ENCODE results near the gene HCN1. TPM values are rescaled to one million over a fixed set of nuclear protein-coding genes. Genes with fewer than 3 reads are reported as not detected.
A peak's percentile ranks its signal among the peaks of the same experiment; 100 is the strongest.

Gene HCN1
- total RNA-seq = not detected

DNA sequence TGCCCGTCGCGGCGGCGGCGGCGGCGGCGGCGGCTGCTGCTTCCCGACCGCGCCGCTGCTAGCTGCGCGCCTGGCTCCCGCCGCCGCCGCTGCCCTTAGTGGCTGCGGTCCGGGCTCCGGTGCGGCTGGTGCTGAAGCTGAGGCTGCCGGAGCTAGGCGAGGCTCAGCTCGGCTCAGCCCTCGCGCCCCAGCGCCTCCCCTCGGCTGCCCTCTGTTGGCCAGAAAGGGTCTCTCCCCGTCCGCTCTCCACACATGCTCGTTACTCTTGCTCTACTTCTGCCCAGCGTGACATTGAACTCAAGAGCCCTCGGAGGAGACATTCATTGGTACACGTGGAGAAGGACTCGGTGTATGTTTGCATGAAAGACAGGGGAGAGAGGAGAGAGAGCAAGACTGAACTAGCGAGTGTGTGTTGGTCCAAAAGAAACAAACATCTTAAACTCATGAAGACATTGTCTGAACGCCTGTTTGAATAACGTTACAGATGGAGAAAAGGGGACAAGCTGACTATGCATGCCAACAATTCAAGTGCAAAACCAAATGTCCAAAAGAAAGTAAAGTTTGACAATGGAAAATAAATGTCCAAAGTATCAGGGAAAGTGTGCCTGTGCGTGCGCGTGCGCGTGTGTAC lies at the start of gene HCN1:
Gene HCN1 (minus strand): TSS at position 175 of the 631 bp plus-strand sequence.
- Mint-ChIP-seq H3K36me3 (ENCODE audit: insufficient read depth in 2 of 2) (peaks cover 5 to 9% of the 10 kb centered on the region in 2 donors), H3K9me3 (peaks cover 6 to 7% of the 10 kb centered on the region in 2 donors), H3K27ac (no peak within 1 kb of the TSS), H3K4me3 (no peak within 1 kb of the TSS), H3K4me1 (ENCODE audit: low read depth) (no peaks in the 10 kb centered on the region), H3K27me3 (ENCODE audit: low read depth) (peaks cover 22% of the 10 kb centered on the region)
- DNase-seq (peak; percentile 56 to 57), ATAC-seq (replicated peaks in 1 of 2) (peak; percentile 77 to 95)

DNA sequence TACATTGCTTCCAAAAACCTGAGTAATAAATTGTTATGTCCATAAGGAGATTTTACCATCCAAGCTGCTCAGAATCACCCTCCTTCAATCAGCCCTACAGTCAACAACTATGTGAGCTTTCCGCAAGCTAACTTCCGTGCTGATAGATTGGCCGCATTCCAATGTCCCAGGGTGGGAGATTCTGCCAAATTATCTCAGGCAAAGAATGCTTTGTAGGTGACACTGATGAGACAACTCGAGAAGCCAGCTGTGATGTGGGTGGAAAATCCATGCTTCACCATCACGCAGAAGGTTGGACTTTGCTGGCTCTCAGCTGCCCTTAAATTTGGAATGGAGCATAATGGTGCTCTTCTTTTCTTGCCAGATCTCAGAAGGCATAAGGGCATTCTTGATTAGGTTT lies 44.9 kb upstream of the HCN1 start:
- Mint-ChIP-seq H3K27me3 (ENCODE audit: low read depth) (no peaks in the 10 kb centered on the region), H3K36me3 (ENCODE audit: insufficient read depth in 2 of 2) (peaks cover 0 to 2% of the 10 kb centered on the region in 2 donors), H3K9me3 (peaks cover 10 to 12% of the 10 kb centered on the region in 2 donors), H3K4me1 (ENCODE audit: low read depth) (no peaks in the 10 kb centered on the region), H3K27ac (no peak overlapping the region), H3K4me3 (no peak overlapping the region)
- ATAC-seq (replicated peaks in 1 of 2) (no peak), DNase-seq (no peak)

- ATAC-seq (replicated peaks in 1 of 2) (no peak), DNase-seq (no peak)
- Mint-ChIP-seq H3K9me3 (peaks cover 5 to 8% of the 10 kb centered on the region in 2 donors), H3K27ac (no peak overlapping the region), H3K4me1 (ENCODE audit: low read depth) (no peaks in the 10 kb centered on the region), H3K27me3 (ENCODE audit: low read depth) (no peaks in the 10 kb centered on the region), H3K4me3 (no peak overlapping the region), H3K36me3 (ENCODE audit: insufficient read depth in 2 of 2) (no peaks in the 10 kb centered on the region)
Measured at GRCh38 chr5:45737153-45737552, 41.0 kb upstream of the HCN1 start.

DNA sequence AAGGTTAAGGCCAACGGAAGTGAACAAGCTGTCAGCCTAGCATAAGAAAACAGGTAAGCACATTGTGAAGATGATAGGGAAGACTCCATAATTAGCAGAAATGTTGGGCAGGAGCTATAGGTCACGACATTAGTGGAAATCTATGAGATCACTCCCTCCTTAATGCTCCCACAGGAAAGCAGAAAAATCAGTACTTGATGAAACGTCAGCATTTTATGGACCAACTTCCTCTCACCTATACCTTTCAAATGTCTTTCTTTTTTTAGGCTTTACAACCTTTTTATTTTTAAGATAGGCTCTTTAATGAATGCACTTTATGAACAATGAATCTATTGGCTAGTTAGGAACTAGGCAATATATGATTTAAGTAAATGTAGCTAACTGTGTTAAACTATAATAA lies 29.4 kb upstream of the HCN1 start:
- Mint-ChIP-seq H3K4me1 (ENCODE audit: low read depth) (no peaks in the 10 kb centered on the region), H3K36me3 (ENCODE audit: insufficient read depth in 2 of 2) (no peaks in the 10 kb centered on the region), H3K27ac (no peak overlapping the region), H3K4me3 (no peak overlapping the region), H3K27me3 (ENCODE audit: low read depth) (no peaks in the 10 kb centered on the region), H3K9me3 (peaks cover 19 to 20% of the 10 kb centered on the region in 2 donors)
- DNase-seq (no peak), ATAC-seq (replicated peaks in 1 of 2) (no peak)

- Mint-ChIP-seq H3K27me3 (ENCODE audit: low read depth) (peaks cover 22% of the 10 kb centered on the region), H3K36me3 (ENCODE audit: insufficient read depth in 2 of 2) (peaks cover 5 to 9% of the 10 kb centered on the region in 2 donors), H3K27ac (no peak overlapping the region), H3K4me1 (ENCODE audit: low read depth) (no peaks in the 10 kb centered on the region), H3K9me3 (peaks cover 6 to 7% of the 10 kb centered on the region in 2 donors), H3K4me3 (no peak overlapping the region)
- no peak for ATAC-seq (replicated peaks in 1 of 2)
- DNase-seq = no peak
Measured at GRCh38 chr5:45697201-45697600, 1.0 kb upstream of the HCN1 start.

GRCh38 chr5:45695804-45696156 lies 400 bp downstream of the HCN1 start:
- H3K4me1 Mint-ChIP-seq (ENCODE audit: low read depth) = no peaks in the 10 kb centered on the region
- H3K27me3 Mint-ChIP-seq (ENCODE audit: low read depth) = peaks cover 22% of the 10 kb centered on the region
- H3K9me3 Mint-ChIP-seq = peaks cover 6 to 7% of the 10 kb centered on the region in 2 donors
- no peak overlapping the region for H3K27ac Mint-ChIP-seq
- ATAC-seq (replicated peaks in 1 of 2) = no peak
- H3K4me3 Mint-ChIP-seq = no peak overlapping the region
- H3K36me3 Mint-ChIP-seq (ENCODE audit: insufficient read depth in 2 of 2) = peaks cover 5 to 9% of the 10 kb centered on the region in 2 donors
- DNase-seq = no peak

DNA sequence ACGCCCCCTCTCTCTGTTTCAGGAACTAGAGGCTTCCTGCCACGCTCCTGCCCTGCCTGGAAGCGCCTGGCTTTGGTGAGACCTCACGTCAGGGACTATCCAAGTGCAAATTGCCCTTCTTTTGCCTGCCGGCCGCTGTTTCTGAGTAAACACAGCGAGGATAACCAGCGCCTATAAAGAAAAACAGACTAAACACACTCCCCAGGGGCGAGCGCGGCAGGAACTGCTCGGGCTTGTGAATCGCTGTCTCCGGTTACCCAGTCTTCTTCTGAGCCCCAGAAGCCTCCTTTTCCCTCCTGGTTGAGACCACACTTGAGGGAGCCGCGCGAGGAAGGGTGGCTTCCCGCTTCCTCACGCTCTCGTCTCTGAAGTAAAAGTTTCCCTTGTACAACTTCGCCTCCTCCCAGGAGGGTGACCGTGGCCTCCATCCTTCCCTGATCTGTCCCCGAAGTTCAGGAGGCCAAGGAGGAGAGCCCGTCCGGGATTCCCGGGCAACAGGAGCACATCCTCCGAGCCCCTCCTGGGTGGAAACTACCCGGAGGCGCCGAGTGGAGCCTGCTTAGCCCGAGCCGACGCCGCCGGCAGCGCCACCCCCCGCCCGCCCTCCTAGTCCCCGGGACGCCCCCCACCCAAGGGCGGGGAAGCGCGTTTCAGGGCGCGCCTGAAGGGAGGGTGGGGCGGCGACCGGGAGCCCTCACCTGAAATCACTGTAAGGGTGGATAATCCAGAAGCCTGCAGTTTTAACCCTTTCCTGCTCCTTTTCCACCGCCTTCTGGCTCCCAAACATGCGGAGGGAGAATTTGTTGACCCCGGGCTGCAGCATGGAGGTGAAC lies 993 bp downstream of the HCN1 start:
- DNase-seq (no peak), ATAC-seq (replicated peaks in 1 of 2) (no peak)
- no peak overlapping the region for H3K4me3 Mint-ChIP-seq
- H3K4me1 Mint-ChIP-seq (ENCODE audit: low read depth) = no peaks in the 10 kb centered on the region
- H3K36me3 Mint-ChIP-seq (ENCODE audit: insufficient read depth in 2 of 2) = peaks cover 5 to 9% of the 10 kb centered on the region in 2 donors
- peaks cover 22% of the 10 kb centered on the region for H3K27me3 Mint-ChIP-seq (ENCODE audit: low read depth)
- H3K9me3 Mint-ChIP-seq = peaks cover 6 to 7% of the 10 kb centered on the region in 2 donors
- no peak overlapping the region for H3K27ac Mint-ChIP-seq

DNA sequence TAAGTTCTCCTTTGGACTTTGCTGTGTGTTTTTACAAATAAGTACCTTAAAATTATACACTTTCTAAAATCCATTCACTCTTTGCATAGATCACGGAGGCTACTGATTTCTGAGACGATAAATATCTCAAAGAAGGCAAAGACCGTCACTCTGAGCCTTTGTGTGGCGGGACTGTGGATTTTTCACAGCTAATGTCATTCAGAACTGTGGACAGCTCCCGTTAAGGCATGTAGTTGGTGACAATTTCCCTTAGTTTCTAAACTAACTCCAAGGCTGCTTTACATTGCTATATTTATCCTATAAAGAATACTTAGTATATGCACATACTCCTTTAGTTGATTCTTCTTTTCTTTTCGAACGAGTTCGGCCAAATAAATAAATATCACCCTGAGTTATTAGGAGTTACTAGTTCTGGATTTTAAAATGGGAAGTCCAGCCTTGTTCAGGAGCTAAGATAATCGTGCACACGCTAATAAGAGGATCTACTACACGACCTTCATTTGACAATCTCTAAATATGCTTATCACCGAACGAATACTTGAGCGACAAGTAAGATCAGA lies 1.8 kb downstream of the HCN1 start:
- peaks cover 22% of the 10 kb centered on the region for H3K27me3 Mint-ChIP-seq (ENCODE audit: low read depth)
- H3K27ac Mint-ChIP-seq = no peak overlapping the region
- ATAC-seq (replicated peaks in 1 of 2) (no peak), DNase-seq (no peak)
- H3K9me3 Mint-ChIP-seq = peaks cover 6 to 7% of the 10 kb centered on the region in 2 donors
- peaks cover 5 to 9% of the 10 kb centered on the region in 2 donors for H3K36me3 Mint-ChIP-seq (ENCODE audit: insufficient read depth in 2 of 2)
- no peaks in the 10 kb centered on the region for H3K4me1 Mint-ChIP-seq (ENCODE audit: low read depth)
- H3K4me3 Mint-ChIP-seq = peak overlapping the region in 1 of 2 donors; percentile 14

DNA sequence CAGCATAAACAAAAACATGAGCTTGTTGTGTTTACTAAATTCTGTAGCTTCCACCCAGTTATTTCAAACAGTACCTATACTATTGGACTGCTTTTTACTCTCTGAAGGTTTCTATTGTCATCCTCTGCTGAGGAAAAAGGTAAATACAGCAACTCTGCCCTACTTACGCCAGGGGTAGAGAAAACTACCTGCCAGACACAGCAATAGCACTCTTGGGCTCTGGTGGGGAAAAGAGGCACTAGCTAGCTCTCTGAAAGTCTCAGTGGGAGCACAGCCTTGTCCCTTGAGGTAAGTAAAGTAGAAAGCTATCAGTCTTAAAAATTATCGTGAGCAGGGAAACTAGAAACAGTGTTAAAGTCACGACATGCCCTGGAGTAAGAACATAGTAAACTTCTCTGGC lies 3.7 kb downstream of the HCN1 start:
- Mint-ChIP-seq H3K27ac (no peak overlapping the region), H3K9me3 (peaks cover 6% of the 10 kb centered on the region in 2 donors), H3K4me1 (ENCODE audit: low read depth) (no peaks in the 10 kb centered on the region), H3K36me3 (ENCODE audit: insufficient read depth in 2 of 2) (peaks cover 5 to 9% of the 10 kb centered on the region in 2 donors), H3K27me3 (ENCODE audit: low read depth) (peaks cover 21% of the 10 kb centered on the region), H3K4me3 (no peak overlapping the region)
- ATAC-seq (replicated peaks in 1 of 2) (no peak), DNase-seq (no peak)

- ATAC-seq (replicated peaks in 1 of 2) = no peak
- Mint-ChIP-seq H3K27me3 (ENCODE audit: low read depth) (peaks cover 13% of the 10 kb centered on the region), H3K9me3 (peaks cover 6 to 8% of the 10 kb centered on the region in 2 donors), H3K4me1 (ENCODE audit: low read depth) (no peaks in the 10 kb centered on the region), H3K4me3 (no peak overlapping the region), H3K27ac (no peak overlapping the region), H3K36me3 (ENCODE audit: insufficient read depth in 2 of 2) (peaks cover 5 to 8% of the 10 kb centered on the region in 2 donors)
- no peak for DNase-seq
Measured at GRCh38 chr5:45691656-45692055, 4.5 kb downstream of the HCN1 start.

- H3K9me3 Mint-ChIP-seq = peaks cover 1 to 4% of the 10 kb centered on the region in 2 donors
Measured at GRCh38 chr5:45687701-45688100, 8.5 kb downstream of the HCN1 start.

DNA sequence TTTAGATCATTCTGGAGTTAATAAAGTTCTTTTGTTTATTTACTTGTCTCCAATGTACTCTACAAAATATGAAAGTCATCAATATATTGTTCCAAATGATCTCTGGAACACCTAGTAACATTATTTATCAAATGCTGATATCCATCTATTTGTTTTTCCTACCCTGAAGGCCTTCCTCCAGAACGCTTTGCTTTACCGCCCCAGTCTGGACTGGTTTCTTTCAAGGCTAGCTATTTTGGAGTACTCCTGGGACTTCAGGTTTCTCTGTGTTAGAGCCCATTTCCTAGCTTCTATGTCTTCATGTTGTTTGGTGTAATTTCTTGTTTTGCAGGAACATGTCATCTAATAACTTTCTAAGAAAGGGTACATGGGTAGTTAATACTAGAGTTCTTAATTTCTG lies 9.6 kb downstream of the HCN1 start:
- peaks cover 1 to 4% of the 10 kb centered on the region in 2 donors for H3K9me3 Mint-ChIP-seq
- no peak for ATAC-seq (replicated peaks in 1 of 2)

More at GRCh38 chr5:45687701-45688100, 8.5 kb downstream of the HCN1 start:
- DNase-seq (no peak), ATAC-seq (replicated peaks in 1 of 2) (no peak)
- Mint-ChIP-seq H3K27ac (no peak overlapping the region), H3K4me3 (no peak overlapping the region), H3K4me1 (ENCODE audit: low read depth) (no peaks in the 10 kb centered on the region), H3K27me3 (ENCODE audit: low read depth) (no peaks in the 10 kb centered on the region), H3K36me3 (ENCODE audit: insufficient read depth in 2 of 2) (no peaks in the 10 kb centered on the region)

GRCh38 chr5:45684118-45684517 lies 12.1 kb downstream of the HCN1 start:
- no peak overlapping the region for H3K27ac Mint-ChIP-seq
- ATAC-seq (replicated peaks in 1 of 2) (no peak), DNase-seq (no peak)
- H3K27me3 Mint-ChIP-seq (ENCODE audit: low read depth) = no peaks in the 10 kb centered on the region
- peaks cover 1 to 7% of the 10 kb centered on the region in 2 donors for H3K9me3 Mint-ChIP-seq
- no peaks in the 10 kb centered on the region for H3K36me3 Mint-ChIP-seq (ENCODE audit: insufficient read depth in 2 of 2)
- no peak overlapping the region for H3K4me3 Mint-ChIP-seq
- H3K4me1 Mint-ChIP-seq (ENCODE audit: low read depth) = no peaks in the 10 kb centered on the region

More for the DNA sequence above, 9.6 kb downstream of the HCN1 start:
- Mint-ChIP-seq H3K27me3 (ENCODE audit: low read depth) (no peaks in the 10 kb centered on the region), H3K4me3 (no peak overlapping the region), H3K36me3 (ENCODE audit: insufficient read depth in 2 of 2) (no peaks in the 10 kb centered on the region), H3K4me1 (ENCODE audit: low read depth) (no peaks in the 10 kb centered on the region), H3K27ac (no peak overlapping the region)
- no peak for DNase-seq
